ENCODE measurements around the gene ARHGAP26.

ARHGAP26 gene

GRCh38 chr5:143044265-143044664 is 274.1 kb downstream of the ARHGAP26 start:
- Histone ChIP-seq H3K4me3 (ENCODE audit: low read length) (no peak overlapping the region), H3K79me2 (ENCODE audit: control insufficient read depth, low read length) (no peaks in the 10 kb centered on the region), H3F3A (ENCODE audit: control insufficient read depth, insufficient read depth) (no peaks in the 10 kb centered on the region), H3K4me1 (ENCODE audit: control insufficient read depth, low read length) (no peaks in the 10 kb centered on the region), H3K27me3 (ENCODE audit: control insufficient read depth, low read length) (no peaks in the 10 kb centered on the region), H3K9me2 (replicated peaks; ENCODE audit: control insufficient read depth, low read length) (no peaks in the 10 kb centered on the region), H3K27ac (ENCODE audit: low read depth, low read length) (no peak overlapping the region), H3K9me3 (ENCODE audit: control insufficient read depth, insufficient read depth, low read length) (no peaks in the 10 kb centered on the region), H3K36me3 (ENCODE audit: control insufficient read depth, low read length) (no peaks in the 10 kb centered on the region), H4K20me1 (ENCODE audit: control insufficient read depth, insufficient read depth, low read depth, low read length) (no peaks in the 10 kb centered on the region), H3K4me2 (ENCODE audit: low read length) (no peak overlapping the region)
- TF ChIP-seq CTCF (IDR thresholded peaks at IDR 0.05; ENCODE audit: low read depth, low read length, poor library complexity, severe bottlenecking) = no peak
- TF ChIP-seq EZH2phosphoT487 (IDR thresholded peaks at IDR 0.05; ENCODE audit: borderline replicate concordance, low read length) = no peak

GRCh38 chr5:143045062-143045461 is 274.9 kb downstream of the ARHGAP26 start:
- Histone ChIP-seq H3K79me2 (ENCODE audit: control insufficient read depth, low read length) (no peaks in the 10 kb centered on the region), H3K36me3 (ENCODE audit: control insufficient read depth, low read length) (no peaks in the 10 kb centered on the region), H3K27me3 (ENCODE audit: control insufficient read depth, low read length) (no peaks in the 10 kb centered on the region), H3K4me2 (ENCODE audit: low read length) (no peak overlapping the region), H3K4me3 (ENCODE audit: low read length) (no peak overlapping the region), H3K4me1 (ENCODE audit: control insufficient read depth, low read length) (no peaks in the 10 kb centered on the region), H3K27ac (ENCODE audit: low read depth, low read length) (no peak overlapping the region), H3K9me2 (replicated peaks; ENCODE audit: control insufficient read depth, low read length) (no peaks in the 10 kb centered on the region), H4K20me1 (ENCODE audit: control insufficient read depth, insufficient read depth, low read depth, low read length) (no peaks in the 10 kb centered on the region), H3K9me3 (ENCODE audit: control insufficient read depth, insufficient read depth, low read length) (no peaks in the 10 kb centered on the region), H3F3A (ENCODE audit: control insufficient read depth, insufficient read depth) (no peaks in the 10 kb centered on the region)
- TF ChIP-seq CTCF (IDR thresholded peaks at IDR 0.05; ENCODE audit: low read depth, low read length, poor library complexity, severe bottlenecking) = no peak
- no peak for TF ChIP-seq EZH2phosphoT487 (IDR thresholded peaks at IDR 0.05; ENCODE audit: borderline replicate concordance, low read length)

- Histone ChIP-seq H3K9me2 (replicated peaks; ENCODE audit: control insufficient read depth, low read length) (no peaks in the 10 kb centered on the region), H3K79me2 (ENCODE audit: control insufficient read depth, low read length) (no peaks in the 10 kb centered on the region), H3F3A (ENCODE audit: control insufficient read depth, insufficient read depth) (no peaks in the 10 kb centered on the region), H3K4me2 (ENCODE audit: low read length) (no peak overlapping the region), H3K9me3 (ENCODE audit: control insufficient read depth, insufficient read depth, low read length) (no peaks in the 10 kb centered on the region), H3K27me3 (ENCODE audit: control insufficient read depth, low read length) (no peaks in the 10 kb centered on the region), H3K27ac (ENCODE audit: low read depth, low read length) (no peak overlapping the region), H3K4me1 (ENCODE audit: control insufficient read depth, low read length) (no peaks in the 10 kb centered on the region), H3K36me3 (ENCODE audit: control insufficient read depth, low read length) (no peaks in the 10 kb centered on the region), H3K4me3 (ENCODE audit: low read length) (no peak overlapping the region), H4K20me1 (ENCODE audit: control insufficient read depth, insufficient read depth, low read depth, low read length) (no peaks in the 10 kb centered on the region)
- TF ChIP-seq CTCF (IDR thresholded peaks at IDR 0.05; ENCODE audit: low read depth, low read length, poor library complexity, severe bottlenecking) (no peak), EZH2phosphoT487 (IDR thresholded peaks at IDR 0.05; ENCODE audit: borderline replicate concordance, low read length) (no peak)
These were observed 276.1 kb downstream of the ARHGAP26 start for GRCh38 chr5:143046314-143046713.

GRCh38 chr5:143047091-143047490 is 276.9 kb downstream of the ARHGAP26 start:
- no peak overlapping the region for H3K4me3 ChIP-seq (ENCODE audit: low read length)
- H4K20me1 ChIP-seq (ENCODE audit: control insufficient read depth, insufficient read depth, low read depth, low read length) = no peaks in the 10 kb centered on the region
- TF ChIP-seq EZH2phosphoT487 (IDR thresholded peaks at IDR 0.05; ENCODE audit: borderline replicate concordance, low read length) = no peak
- TF ChIP-seq CTCF (IDR thresholded peaks at IDR 0.05; ENCODE audit: low read depth, low read length, poor library complexity, severe bottlenecking) = no peak
- no peak overlapping the region for H3K27ac ChIP-seq (ENCODE audit: low read depth, low read length)
- H3K4me1 ChIP-seq (ENCODE audit: control insufficient read depth, low read length) = no peaks in the 10 kb centered on the region
- no peaks in the 10 kb centered on the region for H3K27me3 ChIP-seq (ENCODE audit: control insufficient read depth, low read length)
- no peaks in the 10 kb centered on the region for H3F3A ChIP-seq (ENCODE audit: control insufficient read depth, insufficient read depth)
- no peaks in the 10 kb centered on the region for H3K9me2 ChIP-seq (replicated peaks; ENCODE audit: control insufficient read depth, low read length)
- H3K4me2 ChIP-seq (ENCODE audit: low read length) = no peak overlapping the region
- H3K9me3 ChIP-seq (ENCODE audit: control insufficient read depth, insufficient read depth, low read length) = no peaks in the 10 kb centered on the region
- H3K36me3 ChIP-seq (ENCODE audit: control insufficient read depth, low read length) = no peaks in the 10 kb centered on the region
- H3K79me2 ChIP-seq (ENCODE audit: control insufficient read depth, low read length) = no peaks in the 10 kb centered on the region

All from DOHH2 (cell line).